ENCODE results near the gene MBNL1. TPM values are rescaled to one million over a fixed set of nuclear protein-coding genes. Genes with fewer than 3 reads are reported as not detected.
A peak's percentile ranks its signal among the peaks of the same experiment; 100 is the strongest.

The MBNL1 gene
- total RNA-seq, 1 donor: 545 TPM

DNA sequence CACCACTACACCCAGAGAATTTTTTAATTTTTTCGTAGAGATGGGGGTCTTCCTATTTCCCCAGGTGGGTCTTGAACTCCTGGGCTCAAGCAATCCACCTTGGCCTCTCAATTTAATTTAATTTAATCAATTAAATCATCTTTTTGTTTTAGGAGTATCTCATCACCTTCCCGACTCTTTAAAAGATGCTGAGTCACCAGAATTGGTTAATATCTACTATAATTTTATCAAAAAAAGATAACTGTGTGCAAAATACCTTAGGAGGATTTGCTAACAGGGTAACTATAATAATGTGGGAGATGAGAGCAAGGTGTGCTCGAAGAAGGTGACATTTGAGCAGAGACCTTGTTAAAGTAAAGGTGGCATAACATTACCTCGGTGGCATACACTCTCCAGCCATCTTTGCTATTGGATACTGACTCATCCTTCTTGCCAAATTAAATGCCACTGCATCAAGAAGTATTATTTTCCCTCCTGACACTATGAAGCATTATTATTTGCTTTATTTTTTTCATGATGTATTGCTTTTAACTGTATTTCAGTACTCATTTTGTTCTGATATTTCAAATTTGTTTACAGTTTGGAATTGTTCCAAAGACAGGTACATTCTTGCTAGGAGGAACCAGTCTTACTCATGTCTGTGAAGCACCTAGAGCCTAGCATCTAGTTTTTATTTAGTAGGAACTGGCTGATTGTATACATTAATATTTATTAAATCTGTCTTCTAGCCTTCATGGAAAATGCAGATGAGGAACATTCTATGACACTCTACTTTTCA, 200.7 kb downstream of the MBNL1 start:
- peaks cover 15% of the 10 kb centered on the region for H3K36me3 ChIP-seq (ENCODE audit: insufficient read depth, low read length)
- H3K79me2 ChIP-seq (ENCODE audit: insufficient read depth, low read length): no peaks in the 10 kb centered on the region
- no peak overlapping the region for H3K4me3 ChIP-seq (ENCODE audit: insufficient read depth, low read length)
- H3K4me2 ChIP-seq (ENCODE audit: insufficient read depth, low read length): no peak overlapping the region
- H3K9me3 ChIP-seq (ENCODE audit: low read depth, low read length): no peaks in the 10 kb centered on the region
- no peaks in the 10 kb centered on the region for H3K4me1 ChIP-seq (ENCODE audit: insufficient read depth, low read length)
- no peak overlapping the region for H2AFZ ChIP-seq (ENCODE audit: low read length)
- no peaks in the 10 kb centered on the region for H3K27me3 ChIP-seq (ENCODE audit: insufficient read depth, low read length)
- DNase-seq (ENCODE audit: insufficient read length, low spot score, missing footprints): peak; percentile 17
- H3K27ac ChIP-seq (ENCODE audit: low read depth, low read length): no peak overlapping the region
- no peak for TF ChIP-seq CTCF (IDR thresholded peaks at IDR 0.05; ENCODE audit: extremely low read depth, low read depth, low read length)
- no peaks in the 10 kb centered on the region for H4K20me1 ChIP-seq (ENCODE audit: insufficient read depth, low read length)

GRCh38 chr3:152470095-152470494, 201.4 kb downstream of the MBNL1 start:
- no peak for TF ChIP-seq CTCF (IDR thresholded peaks at IDR 0.05; ENCODE audit: extremely low read depth, low read depth, low read length)
- Histone ChIP-seq H2AFZ (ENCODE audit: low read length) (no peak overlapping the region), H3K4me1 (ENCODE audit: insufficient read depth, low read length) (no peaks in the 10 kb centered on the region)

DNA sequence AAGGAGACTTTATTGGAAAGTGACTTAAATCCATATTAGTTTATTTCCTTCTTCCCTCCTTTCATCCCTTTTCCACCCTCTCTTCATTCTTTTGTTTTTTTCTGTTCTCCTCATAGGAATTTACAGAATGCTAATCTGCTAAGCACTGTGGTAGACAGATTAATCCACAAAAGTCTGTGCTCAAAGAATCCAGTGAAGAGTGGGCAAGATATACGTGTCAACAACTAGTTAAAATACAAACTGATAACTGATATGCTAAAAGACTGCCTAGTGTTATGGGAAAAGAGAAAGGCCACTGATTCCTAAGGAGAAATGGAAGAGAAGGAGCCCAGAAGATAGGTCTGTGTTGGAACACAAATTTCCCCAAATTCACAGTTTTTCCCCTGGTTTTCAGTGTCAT, 202.2 kb downstream of the MBNL1 start:
- Histone ChIP-seq H3K27ac (ENCODE audit: low read depth, low read length) (no peak overlapping the region), H3K9me3 (ENCODE audit: low read depth, low read length) (no peaks in the 10 kb centered on the region), H3K4me1 (ENCODE audit: insufficient read depth, low read length) (no peaks in the 10 kb centered on the region), H3K79me2 (ENCODE audit: insufficient read depth, low read length) (no peaks in the 10 kb centered on the region), H3K4me3 (ENCODE audit: insufficient read depth, low read length) (no peak overlapping the region), H3K27me3 (ENCODE audit: insufficient read depth, low read length) (no peaks in the 10 kb centered on the region), H3K4me2 (ENCODE audit: insufficient read depth, low read length) (no peak overlapping the region), H2AFZ (ENCODE audit: low read length) (no peak overlapping the region), H3K36me3 (ENCODE audit: insufficient read depth, low read length) (peaks cover under 1% of the 10 kb centered on the region), H4K20me1 (ENCODE audit: insufficient read depth, low read length) (no peaks in the 10 kb centered on the region)
- no peak for DNase-seq (ENCODE audit: insufficient read length, low spot score, missing footprints)
- no peak for TF ChIP-seq CTCF (IDR thresholded peaks at IDR 0.05; ENCODE audit: extremely low read depth, low read depth, low read length)

More at GRCh38 chr3:152470095-152470494, 201.4 kb downstream of the MBNL1 start:
- DNase-seq (ENCODE audit: insufficient read length, low spot score, missing footprints): no peak
- H3K27me3 ChIP-seq (ENCODE audit: insufficient read depth, low read length): no peaks in the 10 kb centered on the region
- H3K9me3 ChIP-seq (ENCODE audit: low read depth, low read length): no peaks in the 10 kb centered on the region
- H3K4me3 ChIP-seq (ENCODE audit: insufficient read depth, low read length): no peak overlapping the region
- no peaks in the 10 kb centered on the region for H4K20me1 ChIP-seq (ENCODE audit: insufficient read depth, low read length)
- H3K27ac ChIP-seq (ENCODE audit: low read depth, low read length): no peak overlapping the region
- H3K79me2 ChIP-seq (ENCODE audit: insufficient read depth, low read length): no peaks in the 10 kb centered on the region
- H3K36me3 ChIP-seq (ENCODE audit: insufficient read depth, low read length): peaks cover 9% of the 10 kb centered on the region
- H3K4me2 ChIP-seq (ENCODE audit: insufficient read depth, low read length): no peak overlapping the region

DNA sequence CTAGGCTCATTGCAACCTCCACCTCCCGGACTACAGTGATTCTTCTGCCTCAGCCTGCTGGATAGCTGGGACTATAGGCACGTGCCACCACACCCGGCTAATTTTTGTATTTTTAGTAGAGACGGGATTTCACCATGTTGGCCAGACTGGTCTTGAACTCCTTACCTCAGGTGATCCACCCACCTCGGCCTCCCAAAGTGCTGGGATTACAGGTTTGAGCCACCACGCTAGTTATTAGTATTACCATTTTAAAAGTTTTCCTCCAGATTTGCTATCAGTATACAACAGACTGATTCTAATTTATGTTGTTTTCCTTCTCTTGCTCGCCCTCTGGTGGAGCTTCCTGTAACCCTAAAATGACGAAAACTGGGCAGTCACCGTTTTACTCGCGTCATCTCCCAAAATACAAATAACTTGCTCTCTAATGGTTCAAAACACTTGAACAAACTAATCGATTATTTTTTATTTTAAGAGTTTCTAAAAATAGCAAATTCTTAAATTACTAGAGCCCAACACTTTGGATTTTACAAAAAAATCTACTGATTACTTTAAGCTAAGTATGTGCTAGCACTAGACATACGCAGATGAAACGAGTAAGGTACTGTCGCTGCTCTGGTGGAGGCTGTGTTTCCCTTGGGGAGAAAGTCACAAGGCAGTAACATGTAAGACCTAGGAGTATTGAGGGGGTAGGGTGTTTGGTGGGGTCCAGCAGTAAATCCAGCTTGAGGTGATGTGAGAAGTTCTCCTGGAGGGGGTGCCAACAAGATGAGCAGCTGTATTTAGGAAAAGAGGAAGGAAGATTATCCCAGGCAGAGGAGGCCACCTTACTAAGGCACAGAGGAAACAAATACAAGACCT, 203.3 kb downstream of the MBNL1 start:
- no peaks in the 10 kb centered on the region for H3K4me1 ChIP-seq (ENCODE audit: insufficient read depth, low read length)
- H3K4me2 ChIP-seq (ENCODE audit: insufficient read depth, low read length): peak overlapping the region; percentile 49
- H3K9me3 ChIP-seq (ENCODE audit: low read depth, low read length): no peaks in the 10 kb centered on the region
- H3K36me3 ChIP-seq (ENCODE audit: insufficient read depth, low read length): no peaks in the 10 kb centered on the region
- no peak overlapping the region for H2AFZ ChIP-seq (ENCODE audit: low read length)
- no peaks in the 10 kb centered on the region for H3K27me3 ChIP-seq (ENCODE audit: insufficient read depth, low read length)
- no peaks in the 10 kb centered on the region for H4K20me1 ChIP-seq (ENCODE audit: insufficient read depth, low read length)
- TF ChIP-seq CTCF (IDR thresholded peaks at IDR 0.05; ENCODE audit: extremely low read depth, low read depth, low read length): peak; percentile 71
- H3K79me2 ChIP-seq (ENCODE audit: insufficient read depth, low read length): no peaks in the 10 kb centered on the region
- H3K4me3 ChIP-seq (ENCODE audit: insufficient read depth, low read length): peak overlapping the region; percentile 24
- DNase-seq (ENCODE audit: insufficient read length, low spot score, missing footprints): no peak
- peak overlapping the region; percentile 4 for H3K27ac ChIP-seq (ENCODE audit: low read depth, low read length)
